Urothelium cell line (cell line): ENCODE results near the gene SPINT3.
"Not testable (repeated sequence)": the region's sequence is repeated elsewhere in the genome, so short reads cannot be mapped to it uniquely, and the experiment has no call there.

Experiments
- DNase-seq: peaks from one replicate; pipeline ENCODE4 v3.0.0; 2011; ENCODE audit warnings: low spot score, mixed read lengths
- FAIRE-seq: peaks from 2 replicates; lab custom pipeline; 2011; peaks lifted over from hg19 to GRCh38; lab: Jason Lieb, UNC

The SPINT3 gene

GRCh38 chr20:45503403-45503802, 12.0 kb downstream of the SPINT3 start:
- no peak for FAIRE-seq

GRCh38 chr20:45502561-45502960, 12.9 kb downstream of the SPINT3 start:
- FAIRE-seq (no peak), DNase-seq (no peak)

More at GRCh38 chr20:45503403-45503802, 12.0 kb downstream of the SPINT3 start:
- DNase-seq = no peak

- DNase-seq = no peak
- no peak for FAIRE-seq
Measured at GRCh38 chr20:45501600-45501999, 13.8 kb downstream of the SPINT3 start.

GRCh38 chr20:45500022-45500421, 15.4 kb downstream of the SPINT3 start:
- DNase-seq = no peak
- FAIRE-seq = no peak

GRCh38 chr20:45497971-45498494, 17.4 kb downstream of the SPINT3 start:
- FAIRE-seq (no peak), DNase-seq (no peak)

GRCh38 chr20:45496166-45496565, 19.3 kb downstream of the SPINT3 start:
- FAIRE-seq (no peak), DNase-seq (no peak)

- no peak for DNase-seq
- FAIRE-seq = no peak
Measured at GRCh38 chr20:45495501-45495941, 19.9 kb downstream of the SPINT3 start.

- FAIRE-seq = peak; percentile 91
- peak; percentile 48 for DNase-seq
Measured at GRCh38 chr20:45489083-45489531, 26.3 kb downstream of the SPINT3 start.

GRCh38 chr20:45487231-45487635, 28.2 kb downstream of the SPINT3 start:
- FAIRE-seq = no peak
- no peak for DNase-seq

GRCh38 chr20:45485388-45485787, 30.0 kb downstream of the SPINT3 start:
- no peak for FAIRE-seq
- DNase-seq = no peak

- FAIRE-seq (no peak), DNase-seq (no peak)
Measured at GRCh38 chr20:45484676-45485075, 30.7 kb downstream of the SPINT3 start.

- DNase-seq = no peak
- peak; percentile 75 for FAIRE-seq
Measured at GRCh38 chr20:45479822-45480221, 35.6 kb downstream of the SPINT3 start.

- not testable (repeated sequence) for DNase-seq, FAIRE-seq
Measured at GRCh38 chr20:45477530-45478148, 37.8 kb downstream of the SPINT3 start.

GRCh38 chr20:45472286-45472685, 43.1 kb downstream of the SPINT3 start:
- not testable (repeated sequence) for DNase-seq, FAIRE-seq

GRCh38 chr20:45470937-45471336, 44.5 kb downstream of the SPINT3 start:
- DNase-seq (no peak), FAIRE-seq (no peak)

- DNase-seq (no peak), FAIRE-seq (no peak)
Measured at GRCh38 chr20:45470262-45470931, 45.0 kb downstream of the SPINT3 start.

GRCh38 chr20:45469336-45470261, 45.8 kb downstream of the SPINT3 start, which contains the start of gene WFDC2:
Gene WFDC2, plus strand, starts transcription at chr20:45469753. Its CDS starts 29 bp downstream, at chr20:45469782.
- FAIRE-seq (no peak), DNase-seq (no peak)

- DNase-seq (no peak), FAIRE-seq (no peak)
Measured at GRCh38 chr20:45467861-45468260, 47.6 kb downstream of the SPINT3 start.

- no peak for FAIRE-seq
- DNase-seq = no peak
Measured at GRCh38 chr20:45467172-45467571, 48.2 kb downstream of the SPINT3 start.

- DNase-seq (no peak), FAIRE-seq (no peak)
Measured at GRCh38 chr20:45465491-45466266, 49.7 kb downstream of the SPINT3 start.
